Natural killer cell (primary cell): ENCODE data around the gene CCNC. TPM values are rescaled to one million over a fixed set of nuclear protein-coding genes. Genes with fewer than 3 reads are reported as not detected.

Experiments
- ATAC-seq, 3 donors: fragments of 150-1000 bp in 2 of 3; fragments of 200-7000 bp in 1 of 3; cut with Tn5 transposase; 1 replicate in 1 of 3; 2 replicates in 2 of 3; pipeline ENCODE4 v1.10.0; 2021; ENCODE audit warnings: mild to moderate bottlenecking in 2 of 3, moderate library complexity in 2 of 3
- DNase-seq, 2 donors: peaks; one replicate each; pipeline versions ENCODE4 v3.0.0 to v3.0.0-alpha.2; 2013 to 2021; ENCODE audit warnings: mixed read lengths in 1 of 2
- H3K27ac ChIP-seq: one replicate; pipeline ENCODE4 v1.5.1; 2013; ENCODE audit warnings: mild to moderate bottlenecking, low read length
- H3K27me3 ChIP-seq: one replicate; pipeline ENCODE4 v1.6.1; 2013; ENCODE audit warnings: low read length; ENCODE audit not compliant: control insufficient read depth, insufficient read depth
- H3K36me3 ChIP-seq: one replicate; pipeline ENCODE4 v1.6.1; 2013; ENCODE audit warnings: low read length; ENCODE audit not compliant: control insufficient read depth, insufficient read depth
- H3K4me1 ChIP-seq: one replicate; pipeline ENCODE4 v1.6.1; 2013; ENCODE audit warnings: low read length; ENCODE audit not compliant: control insufficient read depth, insufficient read depth
- H3K4me3 ChIP-seq: one replicate; pipeline ENCODE4 v1.5.1; 2013; ENCODE audit warnings: low read length
- H3K9me3 ChIP-seq: one replicate; pipeline ENCODE4 v1.6.1; 2013; ENCODE audit warnings: low read length; ENCODE audit not compliant: control insufficient read depth, insufficient read depth
- H3K27ac Mint-ChIP-seq, 2 donors: one replicate each; pipeline ENCODE4 v1.8.0; 2022; ENCODE audit warnings: mild to moderate bottlenecking in 2 of 2, mixed read lengths in 2 of 2, moderate library complexity in 1 of 2
- H3K27me3 Mint-ChIP-seq, 2 donors: one replicate each; pipeline ENCODE4 v1.8.0; 2022; ENCODE audit warnings: low read depth in 2 of 2, mixed read lengths in 2 of 2
- H3K36me3 Mint-ChIP-seq: one replicate; pipeline ENCODE4 v1.8.0; 2022; ENCODE audit warnings: mixed read lengths
- H3K4me1 Mint-ChIP-seq, 2 donors: one replicate each; pipeline ENCODE4 v1.8.0; 2022; ENCODE audit warnings: mixed read lengths in 2 of 2
- H3K4me3 Mint-ChIP-seq: one replicate; pipeline ENCODE4 v1.8.0; 2022; ENCODE audit warnings: mild to moderate bottlenecking, moderate library complexity, mixed read lengths
- H3K9me3 Mint-ChIP-seq, 2 donors: one replicate each; pipeline ENCODE4 v1.8.0; 2022; ENCODE audit warnings: mixed read lengths in 2 of 2
- CTCF ChIP-seq: fragments of 200-600 bp; IDR thresholded peaks from one replicate; pipeline ENCODE4 v1.8.0; 2022; ENCODE audit warnings: antibody characterized with exemption
- WGBS: methylation state at CpG from one replicate; pipeline ENCODE4 v1.1.7; 2013; ENCODE audit warnings: missing lambda C conversion rate; ENCODE audit not compliant: insufficient coverage; 5-methylcytosine and 5-hydroxymethylcytosine counted together
- intact Hi-C: fragments of 100-400 bp; cut with micrococcal nuclease; formaldehyde crosslinking; loops from one replicate; pipeline ENCODE4 v1.14.2; 2022
- total RNA-seq, 4 donors: library from RNA; stranded (reverse); fragments of 120-200 nt in 1 of 4; gene quantifications; one replicate each; pipeline versions ENCODE4 v1.2.3 to v1.2.4, GENCODE V29; 2013 to 2022

CCNC gene
- total RNA-seq, 3 donors from 2014 or later (not counting 1 experiment from before 2014, with no cell fraction given): 46.9 to 58.3 (median 52.5) TPM

- 1% methylated on average over 82 of the region's 82 CpGs for WGBS
- Histone ChIP-seq H3K27me3 (peaks cover 83% of the 10 kb centered on the region), H3K4me1 (peaks cover 24% of the 10 kb centered on the region), H3K27ac (no peak overlapping the region), H3K4me3 (peak overlapping the region; percentile 34), H3K9me3 (peaks cover 13% of the 10 kb centered on the region), H3K36me3 (no peaks in the 10 kb centered on the region)
- intact Hi-C loops: no loop called here
- peak overlapping the region; percentile 81 for H3K4me3 Mint-ChIP-seq
- no peaks in the 10 kb centered on the region for H3K9me3 Mint-ChIP-seq
- peaks cover 53 to 75% of the 10 kb centered on the region in 2 donors for H3K27me3 Mint-ChIP-seq
- H3K4me1 Mint-ChIP-seq: peaks cover 25 to 32% of the 10 kb centered on the region in 2 donors
- DNase-seq (peak in 1 of 2 donors; percentile 57), ATAC-seq (peak; percentile 69 to 76 (median 71))
- no peak overlapping the region for H3K27ac Mint-ChIP-seq
- peak; percentile 5 for TF ChIP-seq CTCF
- H3K36me3 Mint-ChIP-seq: peaks cover 8% of the 10 kb centered on the region
Measured at GRCh38 chr6:99613705-99614429, 45.4 kb upstream of the CCNC start.

- Histone ChIP-seq H3K4me3 (no peak overlapping the region), H3K27ac (no peak overlapping the region), H3K4me1 (peaks cover 24% of the 10 kb centered on the region), H3K27me3 (peaks cover 83% of the 10 kb centered on the region), H3K9me3 (peaks cover 13% of the 10 kb centered on the region), H3K36me3 (no peaks in the 10 kb centered on the region)
- ATAC-seq (peak; percentile 56 to 68 (median 65)), DNase-seq (peak in 1 of 2 donors; percentile 59)
- peak; percentile 11 for TF ChIP-seq CTCF
- Mint-ChIP-seq H3K4me1 (peaks cover 25 to 32% of the 10 kb centered on the region in 2 donors), H3K9me3 (no peaks in the 10 kb centered on the region), H3K27ac (no peak overlapping the region), H3K36me3 (peaks cover 5% of the 10 kb centered on the region), H3K27me3 (peaks cover 55 to 75% of the 10 kb centered on the region in 2 donors), H3K4me3 (peak overlapping the region; percentile 40)
- under 1% methylated on average over 37 of the region's 37 CpGs for WGBS
- intact Hi-C loops: no loop called here
Measured at GRCh38 chr6:99613409-99613704, 44.9 kb upstream of the CCNC start.

GRCh38 chr6:99612551-99613408 is 44.3 kb upstream of the CCNC start:
- Histone ChIP-seq H3K27me3 (peaks cover 83% of the 10 kb centered on the region), H3K4me3 (no peak overlapping the region), H3K4me1 (peaks cover 25% of the 10 kb centered on the region), H3K36me3 (no peaks in the 10 kb centered on the region), H3K9me3 (peaks cover 13% of the 10 kb centered on the region), H3K27ac (no peak overlapping the region)
- Mint-ChIP-seq H3K4me3 (peak overlapping the region; percentile 40), H3K9me3 (no peaks in the 10 kb centered on the region), H3K4me1 (peaks cover 25 to 32% of the 10 kb centered on the region in 2 donors), H3K27me3 (peaks cover 55 to 75% of the 10 kb centered on the region in 2 donors), H3K27ac (no peak overlapping the region), H3K36me3 (no peaks in the 10 kb centered on the region)
- DNase-seq (no peak), ATAC-seq (peak in 1 of 3 donors; percentile 6)
- WGBS: 20% methylated on average over 56 of the region's 56 CpGs
- TF ChIP-seq CTCF: no peak
- intact Hi-C loops: no loop called here
